Endothelial cell of umbilical vein (primary cell): ENCODE data around the gene SETX. TPM values are rescaled to one million over a fixed set of nuclear protein-coding genes. Genes with fewer than 3 reads are reported as not detected.

Experiments
- BruUV-seq: library from RNA; stranded (reverse); fragments of 400-500 nt; replicated peaks from 2 replicates; lab custom pipeline; 2021; lab: Mats Ljungman, UMichigan
- CTCF ChIA-PET: fragments of 300-600, 350-600 bp; sonication (Branson Sonifier 250); formaldehyde crosslinking; loops from one replicate; lab custom pipeline; 2021; ENCODE audit warnings: antibody characterized with exemption, inconsistent platforms; lab: Charles Lee
- POLR2A ChIA-PET: fragments of 300-600, 350-600 bp; sonication (Branson Sonifier 250); formaldehyde crosslinking; loops from one replicate; lab custom pipeline; 2021; ENCODE audit warnings: antibody characterized with exemption, inconsistent platforms; lab: Charles Lee
- DNase-seq: peaks from one replicate; pipeline ENCODE4 v3.0.0-alpha.2; 2011; ENCODE audit warnings: low read depth, low spot score
- FAIRE-seq: peaks from 2 replicates; lab custom pipeline; 2011; peaks lifted over from hg19 to GRCh38; lab: Jason Lieb, UNC
- H2AFZ ChIP-seq: 2 replicates; pipeline ENCODE4 v1.6.0; 2012; ENCODE audit warnings: low read depth, low read length, control low read depth, inconsistent platforms
- H3K27ac ChIP-seq: 2 replicates; pipeline ENCODE4 v1.5.1; 2011; ENCODE audit warnings: low read depth, mild to moderate bottlenecking, control low read depth, low read length, moderate library complexity; ENCODE audit not compliant: insufficient read depth
- H3K27me3 ChIP-seq, 2 experiments: 2 replicates each; pipeline versions ENCODE4 v1.6.0 to v1.6.1; 2011; ENCODE audit warnings: low read length in 2 of 2, mixed read lengths in 1 of 2; ENCODE audit not compliant: control insufficient read depth in 2 of 2, insufficient read depth in 2 of 2
- H3K36me3 ChIP-seq, 2 experiments: 2 replicates in 1 of 2; 3 replicates in 1 of 2; pipeline ENCODE4 v1.5.1; 2011; ENCODE audit warnings: low read length in 2 of 2, mild to moderate bottlenecking in 1 of 2, moderate library complexity in 1 of 2; ENCODE audit not compliant: control insufficient read depth in 2 of 2, insufficient read depth in 2 of 2; ENCODE audit errors: extremely low read depth in 1 of 2
- H3K4me1 ChIP-seq: 3 replicates; pipeline ENCODE4 v1.5.1; 2011; ENCODE audit warnings: mild to moderate bottlenecking, low read length; ENCODE audit not compliant: control insufficient read depth, insufficient read depth; ENCODE audit errors: extremely low read depth
- H3K4me2 ChIP-seq: 2 replicates; pipeline ENCODE4 v1.6.1; 2011; ENCODE audit warnings: low read length, control low read depth, mixed read lengths; ENCODE audit not compliant: insufficient read depth
- H3K4me3 ChIP-seq, 3 experiments: fragments of 200-600 bp in 1 of 3; sonication (generic), shearing (Covaris generic) in 1 of 3; replicated peaks in 1 of 3; 2 replicates each; pipeline ENCODE4 v1.5.1; 2011 to 2016; ENCODE audit warnings: control low read depth in 3 of 3, low read length in 3 of 3, mild to moderate bottlenecking in 2 of 3, inconsistent platforms in 1 of 3, low read depth in 1 of 3, moderate library complexity in 1 of 3; ENCODE audit not compliant: insufficient read depth in 1 of 3
- H3K79me2 ChIP-seq: 2 replicates; pipeline ENCODE4 v1.6.0; 2012; ENCODE audit warnings: low read length, inconsistent platforms; ENCODE audit not compliant: control insufficient read depth, insufficient read depth
- H3K9ac ChIP-seq: replicated peaks from 2 replicates; pipeline ENCODE3; 2011; ENCODE audit warnings: low read length, control low read depth; ENCODE audit not compliant: insufficient read depth; ENCODE audit errors: extremely low read depth
- H3K9me1 ChIP-seq: replicated peaks from 3 replicates; pipeline ENCODE4 v1.6.0; 2011; ENCODE audit warnings: mild to moderate bottlenecking, low read length; ENCODE audit not compliant: control insufficient read depth, insufficient read depth; ENCODE audit errors: extremely low read depth
- H3K9me3 ChIP-seq: replicated peaks from 2 replicates; pipeline ENCODE4 v1.5.1; 2012; ENCODE audit warnings: low read length, inconsistent platforms; ENCODE audit not compliant: control insufficient read depth, insufficient read depth
- H4K20me1 ChIP-seq: replicated peaks from 2 replicates; pipeline ENCODE3; 2011; ENCODE audit warnings: mild to moderate bottlenecking, low read length; ENCODE audit not compliant: control insufficient read depth, insufficient read depth; ENCODE audit errors: extremely low read depth
- CTCF ChIP-seq, 2 donors: IDR thresholded peaks; 1 replicate in 1 of 2; 2 replicates in 1 of 2; pipeline ENCODE4 v1.5.1; 2011; ENCODE audit warnings: low read length in 2 of 2, mild to moderate bottlenecking in 2 of 2, moderate library complexity in 2 of 2, control low read depth in 1 of 2, inconsistent platforms in 1 of 2, low read depth in 1 of 2; ENCODE audit not compliant: insufficient read depth in 1 of 2; ENCODE audit errors: extremely low read depth in 1 of 2
- EZH2 ChIP-seq: IDR thresholded peaks from 2 replicates; pipeline ENCODE4 v1.6.1; 2012; ENCODE audit warnings: borderline replicate concordance, low read depth, mild to moderate bottlenecking, moderate library complexity, low read length, inconsistent platforms; ENCODE audit not compliant: severe bottlenecking
- JUN ChIP-seq: IDR thresholded peaks from 2 replicates; pipeline ENCODE4 v1.6.1; 2011; ENCODE audit warnings: borderline replicate concordance, low read depth; ENCODE audit not compliant: insufficient read length, insufficient read depth
- MAX ChIP-seq: IDR thresholded peaks from 2 replicates; pipeline ENCODE4 v1.6.1; 2011; ENCODE audit not compliant: insufficient read depth, insufficient read length
- MYC ChIP-seq: IDR thresholded peaks from one replicate; pipeline ENCODE4 v1.6.1; 2011; ENCODE audit warnings: mild to moderate bottlenecking, low read depth, low read length
- POLR2A ChIP-seq: IDR thresholded peaks from 2 replicates; pipeline ENCODE4 v1.6.1; 2012; ENCODE audit warnings: low read depth, mild to moderate bottlenecking, control low read depth, low read length
- POLR2AphosphoS5 ChIP-seq: IDR thresholded peaks from 2 replicates; pipeline ENCODE4 v1.6.1; 2012; ENCODE audit warnings: low read depth, mild to moderate bottlenecking, control low read depth, low read length, moderate library complexity; ENCODE audit not compliant: insufficient read depth
- dilution Hi-C: fragments of 300-500 bp; cut with MboI; formaldehyde crosslinking; loops from one replicate; pipeline ENCODE4 v1.15.0; 2019; ENCODE audit warnings: low sequenced_read_pairs; ENCODE audit not compliant: extremely low pct_ligation_motif_present
- intact Hi-C: fragments of 100-400 bp; cut with micrococcal nuclease; formaldehyde crosslinking; loops from one replicate; pipeline ENCODE4 v1.10.0; 2022
- polyA plus RNA-seq, 4 experiments: library from polyadenylated mRNA; depleted of rRNA in 3 of 4; stranded (reverse) in 3 of 4; unstranded in 1 of 4; fragments of >200 nt; gene quantifications; 2 replicates each; pipeline versions ENCODE4 v1.2.1 to v1.2.3, GENCODE V29; 2011 to 2012; ENCODE audit warnings: missing spikeins in 1 of 4
- total RNA-seq: library from RNA; stranded (reverse); gene quantifications from 2 replicates; pipeline ENCODE4 v1.2.3, GENCODE V29; 2021

The SETX gene
- total and polyA plus RNA-seq, 2 donors (not counting 3 experiments of a cell fraction or from before 2014, with no cell fraction given): 20.9 to 47.7 TPM

- H3K27me3 ChIP-seq: peaks cover under 1 to 1% of the 10 kb centered on the region in 2 experiments
- dilution Hi-C loops (no loop called here), intact Hi-C loops (no loop called here)
- H3K4me3 ChIP-seq: no peak overlapping the region
- H3K4me2 ChIP-seq: no peak overlapping the region
- no TSS peak for BruUV-seq
- no peaks in the 10 kb centered on the region for H3K79me2 ChIP-seq
- ChIA-PET CTCF (interaction anchor here (1.3 to 10.1 kb wide), 7 partner anchors 12 to 485 kb away, joined by 4 to 408 read pairs (median 8); no protein-coding TSS in a partner anchor), POLR2A (no interaction called here)
- peak overlapping the region; percentile 61 for H2AFZ ChIP-seq
- no peaks in the 10 kb centered on the region for H3K9me1 ChIP-seq
- no peak overlapping the region for H3K27ac ChIP-seq
- no peak overlapping the region for H3K9ac ChIP-seq
- H3K4me1 ChIP-seq: peaks cover 7% of the 10 kb centered on the region
- H3K36me3 ChIP-seq: no peaks in the 10 kb centered on the region
- TF ChIP-seq MAX (no peak), MYC (no peak)
- DNase-seq: no peak
- H4K20me1 ChIP-seq: no peaks in the 10 kb centered on the region
- H3K9me3 ChIP-seq: no peaks in the 10 kb centered on the region
- FAIRE-seq: no peak
These were observed 114.6 kb downstream of the SETX start for GRCh38 chr9:132239999-132240840.

GRCh38 chr9:132239518-132239917 lies 115.3 kb downstream of the SETX start:
- Histone ChIP-seq H4K20me1 (no peaks in the 10 kb centered on the region), H3K9me1 (no peaks in the 10 kb centered on the region), H3K27me3 (peaks cover 0 to 3% of the 10 kb centered on the region in 2 experiments), H3K4me1 (peaks cover 7% of the 10 kb centered on the region), H3K9ac (no peak overlapping the region), H2AFZ (no peak overlapping the region), H3K36me3 (no peaks in the 10 kb centered on the region), H3K79me2 (no peaks in the 10 kb centered on the region), H3K4me2 (no peak overlapping the region), H3K27ac (no peak overlapping the region), H3K4me3 (no peak overlapping the region), H3K9me3 (no peaks in the 10 kb centered on the region)
- FAIRE-seq: no peak
- dilution Hi-C loops (no loop called here), intact Hi-C loops (no loop called here)
- TF ChIP-seq POLR2AphosphoS5 (no peak), EZH2 (no peak), CTCF (IDR thresholded peaks at IDR 0.05; ENCODE audit: extremely low read depth in 1 of 2, insufficient read depth in 1 of 2, low read depth in 1 of 2, low read length in 2 of 2) (no peak), POLR2A (no peak), MYC (no peak), JUN (no peak)
- no peak for DNase-seq
- POLR2A ChIA-PET: no interaction called here
- CTCF ChIA-PET: interaction anchor here (1.2 to 10.1 kb wide), 10 partner anchors 10 to 484 kb away, joined by 3 to 408 read pairs (median 7); no protein-coding TSS in a partner anchor
- BruUV-seq: no TSS peak
